ENCODE results near the gene ENAH.
"Not testable (repeated sequence)": the region's sequence is repeated elsewhere in the genome, so short reads cannot be mapped to it uniquely, and the experiment has no call there.

ENAH gene

DNA sequence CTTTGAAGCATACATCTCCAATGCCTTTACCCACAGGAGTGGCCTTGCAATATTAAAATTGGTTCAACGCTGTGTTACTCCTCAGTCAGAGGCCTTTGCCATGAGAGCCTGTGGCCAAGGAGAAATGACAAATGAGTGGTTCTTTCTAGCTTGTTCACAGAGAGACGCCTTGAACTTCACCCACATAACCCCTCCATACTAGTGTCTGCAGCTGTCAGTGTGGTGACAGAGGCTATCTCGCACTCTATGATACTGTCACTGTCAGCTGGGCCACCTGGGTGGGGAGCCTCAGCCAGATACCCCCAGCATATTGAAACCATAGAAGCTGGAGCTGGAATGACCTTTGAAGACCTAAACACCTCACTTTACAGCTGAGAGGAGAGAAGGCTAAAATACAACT is 167.7 kb downstream of the ENAH start:
- no peak for DNase-seq

DNA sequence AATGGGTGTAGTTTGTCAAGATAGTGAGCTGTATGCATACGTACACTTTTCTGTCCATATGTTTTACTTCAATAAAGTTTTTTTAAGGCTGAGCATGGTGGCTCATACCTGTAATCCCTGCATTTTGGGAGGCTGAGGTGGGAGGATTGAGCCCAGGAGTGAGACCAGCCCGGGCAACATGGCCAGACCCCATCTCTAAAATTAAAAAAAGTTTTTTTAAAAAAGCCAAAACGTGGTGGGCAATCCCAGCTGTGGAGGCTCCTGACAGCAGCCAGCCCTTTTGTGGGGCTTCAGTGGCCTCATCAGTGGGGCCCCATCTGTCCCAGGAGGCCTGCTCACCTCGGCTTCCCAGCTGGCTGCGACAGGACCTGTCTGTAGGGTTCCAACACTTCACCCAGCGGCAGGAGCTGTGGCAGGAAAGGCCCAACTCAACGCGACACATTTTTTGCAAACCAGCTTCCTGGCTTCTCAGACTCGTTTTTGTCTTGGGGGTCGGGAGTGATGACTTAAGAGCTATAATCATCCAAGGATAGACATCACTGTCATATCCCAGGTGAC is 168.2 kb downstream of the ENAH start:
- no peak for DNase-seq

DNA sequence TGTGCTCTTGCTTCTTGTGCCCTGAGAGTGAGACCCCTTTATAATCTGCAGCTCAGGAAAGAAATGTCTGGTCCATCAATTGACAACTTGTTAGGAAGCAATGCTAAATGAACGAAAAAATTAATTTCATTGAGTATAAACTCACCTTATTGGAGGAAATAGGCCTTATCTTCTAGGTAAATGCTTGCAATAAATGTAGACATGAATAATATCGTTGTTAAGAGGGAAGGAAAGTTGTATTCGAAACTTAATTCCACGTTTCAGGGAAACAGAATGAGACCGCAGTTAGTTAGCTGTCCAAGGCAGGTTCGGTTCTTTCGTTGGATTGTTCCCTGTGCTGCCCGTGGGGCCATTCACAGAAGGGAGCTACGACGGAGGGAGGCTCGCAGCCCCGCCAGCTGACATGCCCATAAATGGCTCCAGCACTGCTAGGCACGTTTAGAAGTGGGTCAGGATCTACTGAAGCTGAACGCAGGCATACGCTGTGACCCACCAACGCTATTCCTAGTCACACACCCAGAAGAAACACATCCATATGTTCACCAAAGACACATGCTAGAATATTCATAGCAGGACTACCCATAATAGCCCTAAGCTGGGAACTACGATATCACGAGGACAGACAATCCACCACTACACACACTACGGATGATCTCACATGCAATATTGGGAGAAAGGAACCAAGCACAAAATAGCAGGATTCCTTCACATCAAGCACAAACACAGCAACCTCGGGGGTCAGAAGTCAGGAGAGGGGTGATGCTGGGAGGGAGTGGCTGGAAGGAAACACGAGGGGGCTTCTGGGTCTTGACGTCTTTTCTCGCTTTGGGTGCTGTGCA is 168.9 kb downstream of the ENAH start:
- no peak for DNase-seq

DNA sequence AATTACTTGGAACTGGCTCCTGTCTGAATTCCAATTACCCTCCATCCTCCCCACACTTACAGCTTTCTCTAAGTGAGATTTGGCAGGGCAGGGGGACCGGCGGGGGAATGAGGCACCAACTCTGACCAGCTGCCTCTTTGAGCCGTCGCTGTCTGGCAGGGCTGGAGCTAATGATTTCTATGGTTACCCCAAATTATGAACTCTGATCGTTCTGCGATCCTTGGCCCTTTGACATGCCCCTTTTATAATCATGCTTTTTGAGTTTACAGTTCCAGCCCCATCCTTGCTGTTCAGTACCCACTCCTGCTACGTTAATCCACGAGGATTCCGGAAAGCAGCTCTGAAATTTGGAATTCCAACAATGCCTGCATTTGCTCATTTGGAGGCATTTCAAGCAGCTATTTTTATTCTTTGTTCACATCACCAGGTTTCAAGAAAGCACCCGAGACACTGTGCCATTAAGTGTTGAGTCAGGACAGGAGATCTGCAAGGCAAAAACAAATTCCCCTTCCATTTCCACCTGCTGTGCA is 170.4 kb downstream of the ENAH start:
- no peak for DNase-seq

DNA sequence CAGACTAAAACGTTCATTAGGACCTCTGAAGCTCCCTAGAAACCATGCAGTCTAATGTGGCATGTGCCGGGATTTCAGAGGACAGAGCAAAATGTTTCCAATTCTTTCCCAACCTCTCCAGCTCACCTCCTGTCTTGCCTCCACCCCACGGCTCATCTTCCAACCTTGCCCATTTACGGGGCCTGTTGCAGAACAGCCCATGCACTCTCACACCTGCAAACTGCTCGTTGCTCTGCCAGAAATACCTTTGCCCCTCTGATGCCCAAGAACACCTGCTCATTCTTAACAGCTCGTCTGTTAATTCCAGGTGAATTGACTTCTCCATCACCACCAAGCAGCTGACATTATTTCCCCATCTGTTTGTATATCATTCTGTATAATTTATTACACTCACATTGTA is 171.2 kb downstream of the ENAH start:
- no peak for DNase-seq

DNA sequence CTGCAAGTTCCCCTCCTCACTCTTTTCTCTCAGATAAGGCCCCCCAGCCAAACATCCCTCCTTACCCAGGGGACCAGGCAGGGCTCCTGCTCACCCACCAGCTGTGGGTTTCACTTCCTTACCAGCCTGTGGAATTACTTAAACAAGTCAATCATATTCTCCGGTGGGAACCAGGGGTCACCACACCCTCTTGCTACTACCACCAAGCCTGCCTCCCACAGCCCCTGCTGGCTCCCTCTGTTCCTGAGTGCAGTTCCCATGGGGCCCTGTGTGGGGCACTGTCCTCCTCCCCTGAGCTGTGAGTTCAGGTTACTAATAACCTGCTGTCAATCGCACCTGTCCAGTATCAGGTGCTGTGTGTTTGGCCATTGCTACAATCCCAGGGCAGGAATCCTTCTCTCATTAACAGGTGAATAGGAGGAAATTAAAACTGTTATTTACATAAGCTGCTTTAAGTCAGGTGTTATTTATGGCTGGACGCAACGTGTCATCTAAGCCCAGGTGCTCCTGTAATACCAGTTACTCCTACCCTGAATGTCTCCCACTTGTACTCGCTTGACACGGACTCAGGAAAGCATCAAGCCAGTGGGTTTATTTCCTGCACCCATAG is 172.0 kb downstream of the ENAH start:
- peak; percentile 36 for DNase-seq

DNA sequence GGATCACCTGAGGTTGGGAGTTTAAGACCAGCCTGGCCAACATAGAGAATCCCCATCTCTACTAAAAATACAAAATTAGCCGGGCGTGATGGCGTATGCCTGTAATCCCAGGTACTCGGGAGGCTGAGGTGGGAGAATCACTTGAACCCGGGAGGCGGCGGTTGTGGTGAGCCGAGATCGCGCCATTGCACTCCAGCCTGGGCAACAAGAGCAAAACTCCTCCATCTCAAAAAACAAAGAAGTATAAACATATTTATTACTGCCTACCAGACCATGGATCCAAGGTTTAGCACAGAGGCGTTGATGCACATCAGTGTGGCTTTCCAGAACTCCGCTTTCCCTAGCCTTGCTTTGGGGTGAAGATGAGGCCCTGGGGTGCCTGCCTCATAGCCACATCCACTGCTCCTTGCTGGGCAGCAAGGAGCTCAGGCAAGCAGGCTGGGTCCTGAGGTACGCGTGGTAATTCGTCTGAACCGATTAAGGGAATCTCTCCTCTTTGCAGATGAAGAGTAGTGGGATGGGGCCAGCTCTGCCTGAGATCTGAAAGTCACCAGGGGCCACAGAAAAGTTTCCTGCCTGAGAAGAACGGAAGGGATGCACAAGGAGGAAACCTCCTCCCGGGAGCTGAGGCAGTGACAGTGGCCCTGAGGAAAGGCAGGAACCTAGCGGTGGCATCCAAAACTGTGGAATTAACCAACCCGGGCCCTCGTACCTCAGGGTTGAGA is 172.8 kb downstream of the ENAH start:
- DNase-seq, result no peak

DNA sequence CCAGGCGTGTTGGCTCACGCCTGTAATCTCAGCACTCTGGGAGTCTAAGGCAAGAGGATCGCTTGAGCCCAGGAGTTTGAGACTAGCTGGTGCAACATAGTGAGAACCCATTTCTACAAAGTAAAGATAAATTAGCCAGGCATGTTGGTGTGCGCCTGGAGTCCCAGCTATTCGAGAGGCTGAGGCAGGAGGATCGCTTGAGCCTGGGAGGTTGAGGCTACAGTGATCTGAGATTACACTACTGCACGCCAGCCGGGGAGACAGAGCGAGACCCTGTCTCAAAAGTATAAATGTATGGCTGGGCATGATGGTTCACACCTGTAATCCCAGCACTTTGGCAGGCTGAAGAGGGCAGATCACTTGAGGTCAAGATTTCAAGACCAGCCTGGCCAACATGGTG is 173.6 kb downstream of the ENAH start:
- no peak for DNase-seq

DNA sequence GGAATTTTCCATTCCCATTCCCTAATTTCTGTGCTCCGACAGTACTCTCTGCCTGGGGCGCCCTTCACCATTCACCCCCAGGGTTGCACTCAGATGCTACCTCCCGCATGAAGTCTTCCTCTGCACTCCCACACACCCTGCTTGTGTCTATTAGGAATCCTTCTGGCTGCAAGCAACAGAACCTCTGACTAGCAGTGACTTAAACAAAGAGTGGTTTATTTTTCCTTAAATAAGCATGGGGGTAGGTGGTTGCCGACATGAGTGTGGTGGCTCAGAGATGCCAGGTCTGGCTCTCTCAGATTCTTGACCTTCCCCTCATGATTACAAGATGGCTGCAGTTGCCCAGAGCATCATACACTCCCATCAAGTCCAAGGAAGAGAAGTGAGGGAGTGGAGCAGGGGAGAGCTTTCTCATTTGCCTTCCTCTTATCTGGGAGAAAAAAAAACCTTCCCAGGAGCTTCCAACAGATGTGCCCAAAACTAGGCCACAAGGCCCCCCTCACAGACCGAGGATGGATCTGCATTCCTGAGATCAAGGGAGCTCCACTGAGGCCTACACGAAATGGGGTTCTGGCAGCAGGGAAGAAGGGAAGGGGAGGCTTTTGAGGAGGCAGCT is 175.5 kb downstream of the ENAH start:
- DNase-seq, result no peak

DNA sequence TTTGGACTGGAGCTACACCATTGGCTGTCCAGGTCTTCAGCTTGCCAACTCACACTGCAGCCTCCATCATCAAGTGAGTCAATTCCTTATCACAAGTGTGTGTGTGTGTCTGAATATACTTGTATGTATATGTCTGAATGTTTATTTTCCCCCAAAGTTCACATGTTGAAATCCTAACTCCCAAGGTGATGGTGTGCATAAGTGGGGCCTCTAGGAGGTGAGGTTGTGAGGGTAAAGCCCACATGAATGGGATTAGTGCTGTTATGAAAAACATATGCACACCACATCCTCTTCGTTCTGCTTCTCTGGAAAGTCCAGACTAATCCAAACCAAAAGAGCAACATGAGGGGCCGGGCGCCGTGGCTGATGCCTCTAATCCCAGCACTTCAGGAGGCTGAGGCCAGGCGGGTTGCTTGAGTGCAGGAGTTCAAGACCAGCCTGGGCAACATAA is 176.4 kb downstream of the ENAH start:
- DNase-seq, result no peak

DNA sequence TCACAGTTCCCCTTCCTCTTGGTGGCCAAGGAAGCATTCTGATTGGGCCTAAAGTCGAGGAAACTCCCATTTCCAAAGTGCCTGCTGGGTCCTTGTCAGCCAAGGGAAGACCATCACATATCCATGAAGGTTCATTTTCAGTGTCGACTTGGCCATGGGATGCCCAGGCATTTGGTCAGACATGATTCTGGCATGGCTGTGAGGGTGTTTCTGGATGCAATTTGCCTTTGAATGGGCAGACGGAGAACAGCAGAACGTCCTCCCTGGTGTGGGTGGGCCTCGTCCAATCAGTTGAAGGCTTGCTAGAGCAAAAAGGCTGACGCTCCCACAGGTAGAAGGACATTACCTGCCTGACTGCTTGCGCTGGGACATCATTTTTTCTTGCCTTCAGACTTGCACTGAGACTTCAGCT is 176.8 kb downstream of the ENAH start:
- no peak for DNase-seq

DNA sequence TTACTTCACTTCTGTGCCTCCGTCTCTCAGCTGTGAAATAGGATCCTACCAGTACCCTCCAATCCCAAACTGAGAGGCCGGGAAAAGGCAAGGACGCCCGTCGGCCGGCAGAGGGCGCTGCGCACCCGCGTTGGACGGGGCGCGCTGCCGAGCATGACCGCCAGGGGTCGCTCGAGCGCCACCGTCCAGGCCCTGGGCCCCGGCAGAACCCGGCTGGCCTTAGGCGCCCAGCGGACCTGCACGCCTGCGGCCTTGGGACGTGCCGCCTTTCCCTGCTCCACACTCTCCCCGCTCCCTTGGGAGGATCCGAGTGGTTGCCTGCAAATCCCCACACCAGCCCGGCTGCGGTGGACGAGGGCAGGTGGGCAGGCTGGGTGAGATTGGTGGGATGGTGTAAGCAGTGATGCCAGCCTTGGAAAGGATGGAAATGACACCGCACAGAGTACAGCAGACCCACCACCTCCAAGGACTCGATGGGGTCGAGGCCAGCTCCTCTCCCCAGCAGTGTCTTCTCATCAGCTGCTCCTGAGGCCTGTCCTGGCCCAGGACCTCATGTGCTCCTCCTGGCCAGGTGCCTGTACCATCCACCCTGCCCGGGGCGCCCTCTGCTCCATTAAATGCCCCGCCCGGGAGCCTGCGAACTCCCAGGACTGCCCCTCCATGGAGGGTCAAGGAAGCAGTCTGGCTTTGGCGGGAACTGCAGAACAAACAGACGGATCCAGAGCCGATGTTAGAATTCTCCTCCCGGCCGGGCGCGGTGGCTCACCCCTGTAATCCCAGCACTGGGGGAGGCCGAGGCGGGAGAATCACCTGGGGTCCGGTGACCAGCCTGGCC is 177.7 kb downstream of the ENAH start:
- peak; percentile 58 for DNase-seq

DNA sequence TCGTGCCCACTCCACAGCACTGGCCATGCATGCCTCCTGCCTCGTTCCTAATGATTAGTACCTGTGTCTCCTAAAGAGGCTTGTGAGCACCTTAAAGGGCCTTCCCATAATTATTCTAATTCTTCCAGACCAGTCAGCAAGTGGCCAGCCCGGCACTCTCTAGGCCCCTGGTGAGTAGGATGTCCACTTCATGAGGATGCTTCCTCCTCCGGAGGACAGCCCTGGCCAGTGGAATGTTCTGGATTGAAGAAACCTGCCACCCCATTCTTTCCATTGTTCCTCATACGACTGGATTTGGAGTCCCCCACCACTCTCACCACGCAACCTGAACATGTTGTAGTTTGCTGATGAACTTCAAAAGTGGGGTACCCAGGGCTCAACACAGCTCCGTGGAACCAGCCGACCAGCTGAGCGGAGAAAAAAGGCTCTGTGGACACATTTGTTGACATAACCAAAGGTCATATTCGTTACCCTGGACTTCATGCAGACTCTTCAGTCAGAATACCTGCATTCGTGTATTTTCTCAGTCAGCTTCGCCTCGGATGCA is 178.4 kb downstream of the ENAH start:
- no peak for DNase-seq

DNA sequence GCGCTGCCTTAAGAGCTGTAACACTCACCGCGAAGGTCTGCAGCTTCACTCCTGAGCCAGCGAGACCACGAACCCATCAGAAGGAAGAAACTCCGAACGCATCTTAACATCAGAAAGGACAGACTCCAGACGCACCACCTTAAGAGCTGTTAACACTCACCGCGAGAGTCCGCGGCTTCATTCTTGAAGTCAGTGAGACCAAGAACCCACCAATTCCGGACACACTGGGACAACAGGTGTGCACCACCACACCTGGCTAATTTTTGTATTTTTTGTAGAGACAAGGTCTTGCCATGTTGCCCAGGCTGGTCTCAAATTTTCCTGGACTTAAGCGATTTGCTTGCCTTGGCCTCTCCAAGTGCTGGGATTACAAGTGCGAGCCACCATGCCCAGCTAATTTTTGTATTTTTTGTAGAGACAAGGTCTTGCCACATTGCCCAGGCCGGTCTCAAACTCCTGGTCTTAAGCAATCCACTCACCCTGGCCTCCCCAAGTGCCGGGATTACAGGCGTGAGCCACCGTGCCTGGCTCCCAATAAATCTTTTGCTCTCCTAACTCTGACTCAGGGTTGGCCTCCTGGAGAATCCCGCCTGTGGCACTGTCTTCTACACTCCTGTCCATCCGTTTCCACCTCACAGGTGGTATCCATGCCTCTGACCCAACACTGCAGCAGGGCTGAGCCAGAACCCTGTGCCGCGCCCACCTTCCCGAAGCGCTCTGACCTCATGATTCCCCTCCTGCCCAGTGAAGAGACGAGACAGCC is 179.1 kb downstream of the ENAH start:
- not testable (repeated sequence) for DNase-seq

DNA sequence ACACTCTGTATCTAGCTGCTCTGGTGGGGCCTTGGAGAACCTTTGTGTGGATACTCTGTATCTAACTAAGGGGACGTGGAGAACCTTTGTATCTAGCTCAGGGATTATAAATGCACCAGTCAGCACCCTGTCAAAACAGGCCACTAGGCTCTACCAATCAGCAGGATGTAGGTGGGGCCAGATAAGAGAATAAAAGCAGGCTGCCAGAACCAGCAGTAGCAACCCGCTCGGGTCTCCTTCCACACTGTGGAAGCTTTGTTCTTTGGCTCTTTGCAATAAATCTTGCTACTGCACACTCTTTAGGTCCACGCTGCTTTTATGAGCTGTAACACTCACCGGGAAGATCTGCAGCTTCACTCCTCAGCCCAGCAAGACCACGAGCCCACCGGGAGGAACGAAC is 179.7 kb downstream of the ENAH start:
- not testable (repeated sequence) for DNase-seq

DNA sequence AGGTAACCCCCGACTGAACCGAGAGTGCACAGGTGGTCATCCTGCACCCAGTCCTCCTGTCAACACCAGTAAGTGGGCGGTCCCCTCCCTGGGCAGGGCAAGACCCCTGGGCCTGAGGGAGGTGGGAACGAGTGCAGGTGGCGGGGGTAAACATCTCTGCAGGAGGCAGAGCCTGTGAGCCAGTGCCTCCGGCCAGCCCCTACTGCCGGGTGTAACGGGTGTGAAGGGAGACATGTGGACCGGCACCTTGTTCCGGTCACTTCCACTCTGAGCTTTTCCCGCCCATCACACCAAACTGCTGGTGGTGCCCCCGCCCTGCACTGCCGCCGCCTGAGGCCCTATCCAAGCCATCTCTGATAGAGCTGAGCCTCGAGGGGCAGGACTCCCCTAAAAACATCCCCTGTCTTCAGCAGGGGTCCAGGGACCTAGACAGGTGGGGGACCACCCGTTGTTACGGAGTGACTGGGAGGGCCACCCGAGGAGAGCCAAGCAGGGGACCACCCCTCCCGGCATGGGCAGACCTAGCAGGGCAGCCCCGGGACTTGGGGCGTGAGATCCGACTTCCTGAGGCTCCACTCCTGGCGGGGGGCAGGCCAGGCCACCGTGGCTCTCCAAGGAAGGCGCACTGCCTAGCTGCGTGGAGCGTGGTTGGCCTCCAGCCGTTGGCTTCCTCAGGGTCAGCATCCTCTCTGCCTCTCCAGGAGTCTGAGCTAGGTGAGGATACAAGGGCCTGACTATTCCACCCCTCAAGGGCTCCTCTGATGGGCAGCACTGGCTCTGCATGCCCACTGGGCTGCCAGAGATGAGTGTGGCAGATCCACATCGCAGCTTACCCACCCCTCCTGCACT is 181.2 kb downstream of the ENAH start:
- no peak for DNase-seq

DNA sequence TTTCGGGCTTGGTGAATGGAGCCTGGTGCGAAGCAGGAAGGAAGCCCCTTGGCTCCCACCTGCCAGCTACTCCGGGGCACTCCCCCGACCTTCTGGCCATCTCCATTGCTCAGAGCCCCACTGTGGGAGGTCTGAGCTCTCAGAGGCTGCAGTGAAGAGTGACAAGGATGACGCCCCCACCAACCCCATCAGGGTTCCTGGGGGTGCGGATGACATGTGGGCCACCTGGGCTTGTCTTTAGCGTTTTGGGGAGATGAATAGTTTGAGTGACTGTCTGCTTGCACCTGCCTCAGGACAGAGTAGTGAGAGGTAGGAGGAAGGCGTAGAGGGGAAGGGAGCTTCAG is 181.8 kb downstream of the ENAH start:
- no peak for DNase-seq

DNA sequence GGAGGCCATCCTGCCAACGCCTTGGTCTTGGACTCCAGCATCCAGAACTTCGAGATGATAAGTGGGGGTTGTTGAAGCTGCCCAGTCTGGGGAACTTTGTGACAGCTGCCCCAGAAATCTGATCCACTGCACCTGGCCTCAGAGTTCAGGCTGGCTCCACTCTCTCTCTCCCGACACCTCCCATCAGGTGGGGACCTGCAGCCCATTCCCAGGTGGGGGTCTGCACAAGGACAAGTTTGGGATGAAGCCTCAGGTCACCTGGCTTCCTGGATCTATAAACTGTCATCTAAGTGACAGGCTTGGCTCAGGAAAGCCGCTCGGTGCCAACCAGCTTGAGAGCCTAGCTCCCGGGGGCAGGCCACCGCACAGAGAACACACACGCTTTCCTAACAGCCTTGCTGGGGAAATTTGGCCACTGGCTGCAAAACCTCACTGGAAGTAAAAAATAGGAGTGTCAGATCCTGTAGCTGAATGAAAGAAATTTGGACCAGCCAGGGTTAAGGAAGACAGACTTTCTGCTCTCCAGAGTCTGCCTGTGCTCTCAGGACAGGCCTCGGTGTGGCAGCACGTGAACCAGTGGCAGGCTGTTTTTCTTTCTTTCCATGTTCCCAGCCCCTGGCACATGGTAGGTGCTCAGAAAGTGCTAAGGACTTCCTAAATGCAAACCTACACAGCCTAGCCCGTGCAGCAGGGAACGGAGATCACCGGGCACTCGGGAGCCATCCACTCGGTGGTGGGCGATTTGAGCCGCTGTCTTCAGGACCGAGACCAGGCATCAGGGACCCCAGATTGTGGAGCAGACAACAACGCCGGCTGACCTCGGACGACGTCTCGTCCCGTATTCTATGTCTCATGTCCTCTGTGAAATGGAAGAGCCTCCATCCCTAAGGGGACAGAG is 182.5 kb downstream of the ENAH start:
- no peak for DNase-seq

DNA sequence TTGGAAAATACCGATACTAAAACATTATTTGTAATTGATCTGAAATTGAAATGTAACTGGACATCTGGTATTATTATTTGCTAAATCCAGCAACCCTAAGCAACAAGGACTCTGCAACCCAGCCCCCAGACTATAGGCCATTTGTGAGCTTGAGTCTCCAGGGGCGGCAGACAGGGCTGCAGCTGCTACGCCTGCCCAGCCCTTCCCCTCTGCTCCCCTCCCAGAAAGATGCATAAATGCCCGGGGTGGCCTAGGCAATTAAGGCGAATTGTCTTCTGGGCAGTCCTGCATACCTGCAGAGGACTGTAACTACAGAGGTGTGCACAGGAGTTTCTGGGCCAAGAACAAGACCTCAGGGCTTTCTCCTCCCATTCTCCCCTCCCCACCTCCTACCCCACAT is 183.9 kb downstream of the ENAH start:
- no peak for DNase-seq

Measured in activated gamma-delta T cell treated with Interleukin-2 at 50 U/mL for 16 hours (primary cell).